Epithelial cell of esophagus (primary cell): ENCODE data around the gene LRRC70.
"Not testable (repeated sequence)": the region's sequence is repeated elsewhere in the genome, so short reads cannot be mapped to it uniquely, and the experiment has no call there.

Source experiments
- DNase-seq: peaks from one replicate; pipeline ENCODE4 v3.0.0; 2010; ENCODE audit warnings: low read depth
- H3K4me3 ChIP-seq: 2 replicates; pipeline ENCODE4 v1.5.1; 2011; ENCODE audit warnings: mild to moderate bottlenecking, low read length, control low read depth
- TF ChIP-seq, protein P1 (sequence below): IDR thresholded peaks from 2 replicates; pipeline ENCODE4 v1.5.1; 2011; ENCODE audit warnings: low read depth, mild to moderate bottlenecking, low read length, control low read depth, inconsistent platforms; ENCODE audit not compliant: insufficient read depth; ENCODE audit errors: missing control alignments

Gene LRRC70

DNA sequence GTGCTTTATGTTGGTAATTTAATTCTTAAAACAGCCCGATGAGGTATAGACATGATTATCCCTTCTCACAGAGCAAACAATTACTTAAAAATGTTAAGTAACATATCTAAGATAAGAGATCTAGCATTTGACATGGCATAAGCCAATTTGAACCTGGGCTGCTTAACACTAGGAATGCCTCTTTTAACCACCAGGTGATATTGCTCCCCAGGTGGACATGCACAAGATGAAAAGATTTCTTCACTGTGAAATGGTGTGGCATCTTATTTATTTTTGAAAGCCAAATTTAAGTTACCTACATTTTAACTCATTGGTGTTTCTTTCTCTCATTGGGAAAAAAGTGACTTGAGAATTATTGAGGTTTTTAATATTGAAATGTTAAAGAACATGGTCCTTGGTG is 15.8 kb upstream of the LRRC70 start:
- no peak for DNase-seq
- no peak overlapping the region for H3K4me3 ChIP-seq
- TF ChIP-seq, protein P1, sequence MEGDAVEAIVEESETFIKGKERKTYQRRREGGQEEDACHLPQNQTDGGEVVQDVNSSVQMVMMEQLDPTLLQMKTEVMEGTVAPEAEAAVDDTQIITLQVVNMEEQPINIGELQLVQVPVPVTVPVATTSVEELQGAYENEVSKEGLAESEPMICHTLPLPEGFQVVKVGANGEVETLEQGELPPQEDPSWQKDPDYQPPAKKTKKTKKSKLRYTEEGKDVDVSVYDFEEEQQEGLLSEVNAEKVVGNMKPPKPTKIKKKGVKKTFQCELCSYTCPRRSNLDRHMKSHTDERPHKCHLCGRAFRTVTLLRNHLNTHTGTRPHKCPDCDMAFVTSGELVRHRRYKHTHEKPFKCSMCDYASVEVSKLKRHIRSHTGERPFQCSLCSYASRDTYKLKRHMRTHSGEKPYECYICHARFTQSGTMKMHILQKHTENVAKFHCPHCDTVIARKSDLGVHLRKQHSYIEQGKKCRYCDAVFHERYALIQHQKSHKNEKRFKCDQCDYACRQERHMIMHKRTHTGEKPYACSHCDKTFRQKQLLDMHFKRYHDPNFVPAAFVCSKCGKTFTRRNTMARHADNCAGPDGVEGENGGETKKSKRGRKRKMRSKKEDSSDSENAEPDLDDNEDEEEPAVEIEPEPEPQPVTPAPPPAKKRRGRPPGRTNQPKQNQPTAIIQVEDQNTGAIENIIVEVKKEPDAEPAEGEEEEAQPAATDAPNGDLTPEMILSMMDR, result no peak

DNA sequence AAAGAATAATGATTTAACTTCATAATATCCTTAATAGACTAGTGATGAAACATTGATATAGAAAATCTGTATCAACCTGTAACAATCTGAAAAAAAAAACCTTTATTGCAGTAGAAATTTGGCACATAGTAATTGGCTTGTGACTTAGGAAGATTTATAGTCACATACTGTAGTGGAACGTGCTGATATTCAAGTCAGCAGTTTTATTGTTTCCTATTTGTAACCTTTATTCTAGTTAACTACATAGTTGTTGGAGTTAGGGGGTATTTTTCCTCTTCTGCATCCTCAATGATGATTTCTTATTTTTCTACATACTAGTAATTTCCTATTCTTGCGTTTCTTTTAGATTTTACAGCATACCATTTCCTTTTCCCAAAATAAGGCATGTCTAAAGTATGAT is 14.5 kb upstream of the LRRC70 start:
- no peak for DNase-seq
- TF ChIP-seq, protein P1, result no peak
- no peak overlapping the region for H3K4me3 ChIP-seq

DNA sequence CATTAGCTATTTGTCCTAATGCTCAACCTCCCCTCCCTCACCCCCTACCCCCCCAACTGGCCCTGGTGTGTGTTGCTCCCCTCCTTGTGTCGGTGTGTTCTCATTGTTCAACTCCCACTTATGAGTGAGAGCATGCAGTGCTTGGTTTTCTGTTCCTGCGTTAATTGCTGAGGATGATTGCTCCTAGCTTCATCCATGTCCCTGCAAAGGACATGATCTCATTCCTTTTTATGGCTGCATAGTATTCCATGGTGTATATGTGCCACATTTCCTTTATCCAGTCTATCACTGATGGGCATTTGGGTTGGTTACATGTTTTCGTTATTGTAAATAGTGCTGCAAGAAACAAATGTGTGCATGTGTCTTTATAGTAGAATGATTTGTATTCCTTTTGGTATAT is 12.9 kb upstream of the LRRC70 start:
- H3K4me3 ChIP-seq, DNase-seq: not testable (repeated sequence)

DNA sequence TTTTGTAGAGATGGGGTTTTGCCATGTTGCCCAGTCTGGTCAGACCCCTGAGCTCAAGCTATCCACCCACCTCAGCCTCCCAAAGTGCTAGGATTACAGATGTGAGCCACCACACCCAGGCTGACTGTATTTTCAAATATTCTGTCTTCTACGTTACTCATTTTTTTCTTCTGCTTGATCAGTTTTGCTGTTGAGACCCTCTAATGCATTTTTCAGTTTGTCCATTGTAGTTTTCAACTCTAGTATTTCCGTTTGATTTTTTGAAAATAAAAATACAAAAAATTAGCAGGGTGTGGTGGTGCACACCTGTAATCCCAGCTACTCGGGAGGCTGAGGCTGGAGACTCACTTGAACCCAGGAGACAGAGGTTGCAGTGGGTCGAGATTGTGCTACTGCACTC is 10.5 kb upstream of the LRRC70 start:
- no peak overlapping the region for H3K4me3 ChIP-seq
- no peak for DNase-seq
- TF ChIP-seq, protein P1, result no peak

DNA sequence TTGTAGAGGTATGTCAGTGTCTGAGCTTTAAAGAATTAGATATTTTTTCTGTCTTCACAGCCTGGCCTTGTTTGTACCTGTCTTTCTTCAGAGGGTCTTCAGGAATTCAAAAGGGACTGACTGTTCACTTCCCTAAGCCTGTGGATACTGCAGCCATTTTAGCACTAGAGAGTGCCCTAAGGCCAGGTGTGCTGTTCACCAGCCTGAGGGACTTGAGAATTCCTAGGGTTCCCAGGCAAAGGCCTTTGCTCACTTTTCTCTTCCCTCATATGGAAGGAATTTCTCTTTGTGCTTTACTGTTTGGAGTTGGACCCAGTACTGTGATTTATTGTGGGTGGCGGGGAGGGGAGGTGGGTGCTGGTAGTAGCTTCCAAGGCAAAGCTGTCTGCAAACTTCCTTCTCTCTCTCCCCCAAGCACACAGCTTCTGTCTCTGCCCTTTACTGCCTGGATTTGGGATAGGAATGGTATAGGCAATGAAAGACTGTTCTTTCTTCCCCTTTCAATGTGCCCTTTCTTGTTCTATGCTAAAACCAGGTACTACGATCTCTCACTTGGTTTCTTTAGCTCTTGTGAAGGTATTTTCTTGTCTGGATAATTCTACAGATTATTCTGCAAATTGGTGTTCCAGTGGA is 9.7 kb upstream of the LRRC70 start:
- no peak overlapping the region for H3K4me3 ChIP-seq
- DNase-seq, result no peak
- TF ChIP-seq, protein P1, result no peak

DNA sequence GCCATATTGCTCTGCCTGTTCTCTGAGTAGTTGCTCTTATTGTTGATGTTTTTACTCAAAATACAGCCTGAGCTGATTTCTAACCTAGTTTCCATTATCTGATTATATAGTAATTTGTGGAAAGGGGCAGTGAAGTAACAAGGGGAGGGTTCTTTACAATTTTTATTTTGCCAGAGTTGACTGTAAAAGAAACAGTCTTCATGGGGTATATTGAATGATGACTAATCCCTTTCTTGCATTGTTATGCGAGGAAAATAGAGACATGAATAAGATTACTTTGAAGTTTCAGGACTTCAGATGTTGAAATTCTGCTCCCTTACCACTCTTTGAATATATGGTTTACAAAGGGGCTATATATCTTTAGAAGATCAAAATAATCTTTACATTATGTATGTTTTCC is 9.1 kb upstream of the LRRC70 start:
- no peak overlapping the region for H3K4me3 ChIP-seq
- TF ChIP-seq, protein P1, result no peak
- DNase-seq, result no peak

DNA sequence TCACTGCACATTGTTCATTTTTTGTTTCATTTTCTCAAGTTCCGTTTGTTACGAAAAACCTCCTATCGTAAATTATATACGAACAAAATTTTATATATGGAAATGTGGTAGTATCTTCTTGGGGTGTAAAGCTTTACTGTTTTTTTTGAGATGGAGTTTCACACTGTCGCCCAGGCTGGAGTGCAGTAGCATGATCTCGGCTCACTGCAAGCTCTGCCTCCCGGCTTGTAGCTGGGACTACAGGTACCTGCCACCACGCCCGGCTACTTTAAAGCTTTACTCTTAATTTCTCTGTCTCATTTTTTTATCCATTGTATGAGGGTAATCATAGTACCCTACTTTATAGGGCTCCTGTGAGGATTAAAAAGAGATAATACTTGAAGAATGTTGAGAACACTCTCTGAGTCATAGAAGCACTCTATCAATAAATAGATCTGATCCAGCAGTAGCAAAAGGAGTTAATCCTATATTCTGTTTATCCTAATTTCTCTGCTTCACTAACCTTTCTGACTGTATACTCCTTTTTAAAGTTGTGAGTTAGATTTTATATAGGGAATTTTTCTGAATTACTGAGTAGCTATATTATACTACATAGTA is 5.6 kb upstream of the LRRC70 start:
- TF ChIP-seq, protein P1, result no peak
- H3K4me3 ChIP-seq, result no peak overlapping the region
- DNase-seq, result no peak
